HCT116 (cell line): ENCODE measurements around the gene MSRB3. TPM values are rescaled to one million over a fixed set of nuclear protein-coding genes. Genes with fewer than 3 reads are reported as not detected.

ENCODE experiments used
- ATAC-seq: fragments of 200-7000 bp; cut with Tn5 transposase; 2 replicates; pipeline ENCODE4 v1.9.1; 2020; ENCODE audit warnings: mild to moderate bottlenecking, moderate library complexity
- BruUV-seq: library from RNA; stranded (reverse); fragments of 400-500 nt; replicated peaks from 2 replicates; lab custom pipeline; 2021; lab: Mats Ljungman, UMichigan
- CTCF ChIA-PET: fragments of 300-600 bp; sonication (Branson Sonifier 250); formaldehyde crosslinking; loops from one replicate; lab custom pipeline; 2021; ENCODE audit warnings: antibody characterized with exemption; lab: Charles Lee
- POLR2A ChIA-PET: fragments of 300-600, 350-600 bp; sonication (Branson Sonifier 250); formaldehyde crosslinking; loops from one replicate; lab custom pipeline; 2021; ENCODE audit warnings: antibody characterized with exemption; lab: Charles Lee
- RAD21 ChIA-PET, 2 experiments: fragments of 300-600 bp; sonication (Branson Sonifier 250); formaldehyde crosslinking; loops; one replicate each; lab custom pipeline; 2023; ENCODE audit warnings: low total read pairs in 2 of 2; ENCODE audit not compliant: uncharacterized antibody in 2 of 2, unreplicated experiment in 2 of 2, low non-redundant PET in 1 of 2; lab: Charles Lee
- DNase-seq: peaks from one replicate; pipeline ENCODE4 v3.0.0-alpha.2; 2010; ENCODE audit warnings: low read depth, low spot score
- H2AFZ ChIP-seq: fragments of 200-600 bp; shearing (Covaris generic), sonication (generic); 2 replicates; pipeline ENCODE4 v1.6.1; 2017; ENCODE audit warnings: low read depth, mixed run types, mixed read lengths, antibody characterized with exemption, low read length; ENCODE audit not compliant: poor library complexity, severe bottlenecking
- H3K27ac ChIP-seq: 2 replicates; pipeline ENCODE4 v1.5.1; 2012; ENCODE audit warnings: low read depth, low read length
- H3K27me3 ChIP-seq: fragments of 200-600 bp; sonication (generic); 2 replicates; pipeline ENCODE4 v1.6.1; 2016; ENCODE audit warnings: mixed run types, low read length, mixed read lengths; ENCODE audit not compliant: insufficient read depth
- H3K36me3 ChIP-seq, 2 experiments: fragments of 200-500 bp in 1 of 2; fragments of 200-600 bp in 1 of 2; sonication (Bioruptor generic) in 1 of 2; sonication (generic) in 1 of 2; 2 replicates each; pipeline versions ENCODE4 v1.5.1 to v1.6.1; 2014 to 2016; ENCODE audit warnings: low read length in 2 of 2, inconsistent platforms in 1 of 2, mixed read lengths in 1 of 2, mixed run types in 1 of 2; ENCODE audit not compliant: insufficient read depth in 2 of 2, control insufficient read depth in 1 of 2
- H3K4me1 ChIP-seq, 2 experiments: fragments of 200-600 bp in 1 of 2; sonication (generic) in 1 of 2; 2 replicates each; pipeline versions ENCODE4 v1.5.1 to v1.6.1; 2012 to 2017; ENCODE audit warnings: low read length in 2 of 2, inconsistent platforms in 1 of 2, mild to moderate bottlenecking in 1 of 2, mixed read lengths in 1 of 2, mixed run types in 1 of 2, moderate library complexity in 1 of 2; ENCODE audit not compliant: insufficient read depth in 2 of 2, control insufficient read depth in 1 of 2
- H3K4me2 ChIP-seq: fragments of 200-600 bp; sonication (generic); 2 replicates; pipeline ENCODE4 v1.6.1; 2017; ENCODE audit warnings: mixed run types, low read length, mixed read lengths
- H3K4me3 ChIP-seq, 2 experiments: fragments of 200-600 bp in 1 of 2; sonication (generic) in 1 of 2; replicated peaks in 1 of 2; 2 replicates each; pipeline ENCODE4 v1.5.1; 2011 to 2016; ENCODE audit warnings: low read length in 2 of 2, control low read depth in 1 of 2, low read depth in 1 of 2, mild to moderate bottlenecking in 1 of 2, mixed read lengths in 1 of 2, mixed run types in 1 of 2
- H3K79me2 ChIP-seq: fragments of 200-600 bp; sonication (generic); 2 replicates; pipeline ENCODE4 v1.6.1; 2017; ENCODE audit warnings: mild to moderate bottlenecking, mixed run types, low read length, moderate library complexity, mixed read lengths; ENCODE audit not compliant: insufficient read depth
- H3K9ac ChIP-seq: fragments of 200-600 bp; sonication (generic); 2 replicates; pipeline ENCODE4 v1.6.1; 2016; ENCODE audit warnings: low read length, mixed read lengths
- H3K9me2 ChIP-seq: fragments of 200-600 bp; sonication (generic), shearing (Covaris generic); 2 replicates; pipeline ENCODE4 v1.6.1; 2017; ENCODE audit warnings: mixed run types, mild to moderate bottlenecking, moderate library complexity; ENCODE audit not compliant: insufficient read depth
- H3K9me3 ChIP-seq, 2 experiments: fragments of 200-500 bp in 1 of 2; fragments of 200-600 bp in 1 of 2; sonication (Bioruptor generic) in 1 of 2; sonication (generic) in 1 of 2; 2 replicates each; pipeline ENCODE4 v1.6.1; 2014 to 2017; ENCODE audit warnings: low read length in 2 of 2, mixed read lengths in 2 of 2, inconsistent platforms in 1 of 2, low read depth in 1 of 2, mild to moderate bottlenecking in 1 of 2, mixed run types in 1 of 2, moderate library complexity in 1 of 2; ENCODE audit not compliant: control insufficient read depth in 1 of 2, insufficient read depth in 1 of 2
- H4K20me1 ChIP-seq: fragments of 200-600 bp; sonication (generic), shearing (Covaris generic); 2 replicates; pipeline ENCODE4 v1.6.1; 2017; ENCODE audit warnings: mixed run types, mild to moderate bottlenecking, moderate library complexity; ENCODE audit not compliant: insufficient read depth
- ATF3 ChIP-seq: IDR thresholded peaks from 2 replicates; pipeline ENCODE4 v1.6.1; 2012
- CBX3 ChIP-seq: IDR thresholded peaks from 2 replicates; pipeline ENCODE4 v1.6.1; 2012; ENCODE audit warnings: low read depth
- CEBPB ChIP-seq: IDR thresholded peaks from 2 replicates; pipeline ENCODE4 v1.6.1; 2012; ENCODE audit warnings: low read depth
- EGR1 ChIP-seq: IDR thresholded peaks from 2 replicates; pipeline ENCODE4 v1.6.1; 2012; ENCODE audit warnings: low read depth
- ELF1 ChIP-seq: IDR thresholded peaks from 2 replicates; pipeline ENCODE4 v1.6.1; 2012; ENCODE audit warnings: low read depth, borderline replicate concordance
- EZH2 ChIP-seq: fragments of 200-600 bp; sonication (generic); IDR thresholded peaks from 2 replicates; pipeline ENCODE4 v1.6.1; 2017; ENCODE audit warnings: antibody characterized with exemption, mixed run types
- EZH2phosphoT487 ChIP-seq: fragments of 200-600 bp; IDR thresholded peaks from 2 replicates; pipeline ENCODE4 v1.6.1; 2018; ENCODE audit warnings: antibody characterized with exemption, borderline replicate concordance
- FOSL1 ChIP-seq: IDR thresholded peaks from 2 replicates; pipeline ENCODE4 v1.6.1; 2012; ENCODE audit warnings: low read depth
- JUND ChIP-seq: IDR thresholded peaks from 2 replicates; pipeline ENCODE4 v1.6.1; 2012
- POLR2A ChIP-seq: IDR thresholded peaks from 2 replicates; pipeline ENCODE4 v1.7.0; 2011; ENCODE audit warnings: borderline replicate concordance; ENCODE audit not compliant: insufficient read depth, insufficient read length; ENCODE audit errors: extremely low read depth
- POLR2AphosphoS5 ChIP-seq: IDR thresholded peaks from 2 replicates; pipeline ENCODE4 v1.6.1; 2011; ENCODE audit warnings: mild to moderate bottlenecking, low read depth, low read length, moderate library complexity
- RAD21 ChIP-seq: IDR thresholded peaks from 2 replicates; pipeline ENCODE4 v1.6.1; 2012; ENCODE audit warnings: low read depth, mild to moderate bottlenecking
- YY1 ChIP-seq: IDR thresholded peaks from 2 replicates; pipeline ENCODE4 v1.6.1; 2011; ENCODE audit warnings: low read length, low read depth, moderate library complexity, mild to moderate bottlenecking; ENCODE audit not compliant: insufficient replicate concordance; ENCODE audit errors: extremely low read depth
- ZNF274 ChIP-seq: fragments of 200-500 bp; sonication (Bioruptor generic); IDR thresholded peaks from 2 replicates; pipeline ENCODE4 v1.6.1; 2014; ENCODE audit warnings: mild to moderate bottlenecking, low read depth, low read length, inconsistent platforms
- intact Hi-C: fragments of 100-400 bp; cut with micrococcal nuclease; formaldehyde crosslinking; loops from 2 replicates; pipeline ENCODE4 v1.10.0; 2022
- total RNA-seq: library from RNA; stranded (reverse); gene quantifications from one replicate; pipeline ENCODE4 v1.2.1, GENCODE V29; 2021; ENCODE audit not compliant: unreplicated experiment
- TF ChIP-seq, protein P1 (sequence below): IDR thresholded peaks from 2 replicates; pipeline ENCODE4 v1.6.1; 2012
- TF ChIP-seq, protein P2 (sequence below), 3 experiments: fragments of 200-600 bp in 1 of 3; sonication (generic) in 1 of 3; IDR thresholded peaks in 2 of 3; conservative IDR thresholded peaks in 1 of 3; 2 replicates each; pipeline ENCODE4 v1.5.1; 2012 to 2017; ENCODE audit warnings: low read depth in 2 of 3, low read length in 2 of 3, antibody characterized with exemption in 1 of 3, borderline replicate concordance in 1 of 3, control low read depth in 1 of 3, mild to moderate bottlenecking in 1 of 3, mixed read lengths in 1 of 3, mixed run types in 1 of 3, moderate library complexity in 1 of 3; ENCODE audit not compliant: insufficient read depth in 1 of 3
- TF ChIP-seq, protein P3 (sequence below): IDR thresholded peaks from 2 replicates; pipeline ENCODE4 v1.6.1; 2012; ENCODE audit warnings: low read depth

Gene MSRB3
- total RNA-seq, 1 experiment from 2014 or later: 8.2 TPM

DNA sequence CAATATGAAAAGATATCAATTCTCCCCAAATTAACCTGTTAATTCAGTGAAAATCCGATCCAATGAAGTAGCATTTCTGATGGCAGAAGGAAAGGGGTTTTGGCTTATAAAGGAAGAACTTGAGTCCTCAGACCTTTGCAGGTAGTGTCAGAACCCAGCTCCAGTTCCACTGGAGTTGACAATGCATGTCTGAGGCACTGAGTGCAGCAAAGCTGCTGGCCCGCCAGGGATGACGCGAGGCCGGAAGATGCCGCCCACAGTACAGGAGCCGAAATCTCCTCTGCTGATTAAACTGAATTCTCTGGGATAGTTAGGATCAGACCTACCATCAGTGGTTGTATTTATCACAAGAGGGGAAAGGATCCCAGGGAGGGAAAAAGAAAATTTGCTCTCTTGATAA lies 220.7 kb downstream of the MSRB3 start (continued):
- TF ChIP-seq POLR2AphosphoS5: peak; percentile 51
- TF ChIP-seq, protein P1, sequence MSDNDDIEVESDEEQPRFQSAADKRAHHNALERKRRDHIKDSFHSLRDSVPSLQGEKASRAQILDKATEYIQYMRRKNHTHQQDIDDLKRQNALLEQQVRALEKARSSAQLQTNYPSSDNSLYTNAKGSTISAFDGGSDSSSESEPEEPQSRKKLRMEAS: 0 out of 2 replicates have a peak, but pooled peaks have one; percentile 26
- TF ChIP-seq EZH2phosphoT487: no peak

DNA sequence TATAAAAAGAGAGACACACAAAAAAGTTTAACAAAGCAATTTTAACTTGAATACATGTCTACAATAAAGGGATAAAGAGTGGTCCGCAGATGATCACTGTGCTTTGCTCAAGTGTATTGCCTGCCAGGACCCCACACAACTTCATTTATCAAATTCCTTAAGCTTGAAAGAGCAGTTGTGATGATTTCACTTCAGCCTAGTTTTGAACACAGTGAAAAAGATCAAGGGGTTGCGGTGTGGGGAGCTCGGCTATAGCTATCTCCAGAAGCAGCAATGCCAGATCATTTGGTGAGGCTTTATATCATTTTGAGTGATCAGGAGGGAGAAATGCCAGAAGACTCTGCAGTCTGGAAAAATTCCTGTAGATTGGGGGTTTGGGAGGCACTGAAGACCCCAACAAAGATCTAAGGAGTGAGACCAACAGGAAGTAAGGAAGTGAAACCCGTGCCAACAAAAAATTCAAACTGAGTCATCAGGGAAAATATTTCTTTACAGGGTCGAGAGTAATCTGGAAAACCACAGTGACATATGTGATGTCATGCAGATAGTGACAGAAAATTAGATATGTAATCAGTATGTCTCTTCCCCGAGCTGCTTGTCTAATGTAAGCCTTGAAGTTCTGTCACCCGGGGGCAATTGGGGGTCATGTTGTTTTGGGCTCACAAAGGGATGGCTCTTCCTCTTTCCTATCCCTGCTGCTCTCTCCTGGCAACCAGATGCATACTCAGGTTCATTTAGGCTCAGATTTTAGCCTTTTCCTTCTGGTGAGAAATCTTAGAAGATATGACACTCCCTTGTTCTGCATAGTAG lies 221.8 kb downstream of the MSRB3 start:
- Histone ChIP-seq H3K4me3 (peak overlapping the region in 1 of 2 experiments; percentile 27; a peak in 1 of 4 replicates), H3K9me2 (no peaks in the 10 kb centered on the region), H3K79me2 (peaks cover 21% of the 10 kb centered on the region), H3K36me3 (peaks cover 0 to 3% of the 10 kb centered on the region in 2 experiments; a peak in 1 of 4 replicates), H3K9me3 (no peaks in the 10 kb centered on the region), H3K27me3 (no peaks in the 10 kb centered on the region), H3K4me2 (peak overlapping the region; percentile 70), H3K9ac (peak overlapping the region; percentile 62), H3K27ac (peak overlapping the region; percentile 87), H2AFZ (no peak overlapping the region), H4K20me1 (no peaks in the 10 kb centered on the region), H3K4me1 (peaks cover 74 to 96% of the 10 kb centered on the region in 2 experiments)
- ATAC-seq (peak; percentile 76), DNase-seq (peak; percentile 93)
- ChIA-PET POLR2A (interaction anchor here (0.6 to 2.7 kb wide), 11 partner anchors 10 to 335 kb away, joined by 3 to 15 read pairs (median 3); no protein-coding TSS in a partner anchor), RAD21 (no interaction called here), CTCF (interaction anchor here (0.8 to 1.6 kb wide), 4 partner anchors 68 to 188 kb away, joined by 3 to 4 read pairs (median 3); no protein-coding TSS in a partner anchor)
- BruUV-seq: no TSS peak
- intact Hi-C loops: no loop called here
- TF ChIP-seq EGR1 (no peak), POLR2A (no peak), ATF3 (no peak), JUND (peak; percentile 92), POLR2AphosphoS5 (peak; percentile 46; the same call in 1 of the 2 replicates), CBX3 (no peak), EZH2phosphoT487 (no peak), ELF1 (no peak; the same call in 1 of the 2 replicates), EZH2 (no peak), FOSL1 (peak; percentile 88), ZNF274 (no peak), CEBPB (peak; percentile 83), YY1 (no peak), RAD21 (peak; percentile 42; the same call in 1 of the 2 replicates)
- TF ChIP-seq, protein P2, sequence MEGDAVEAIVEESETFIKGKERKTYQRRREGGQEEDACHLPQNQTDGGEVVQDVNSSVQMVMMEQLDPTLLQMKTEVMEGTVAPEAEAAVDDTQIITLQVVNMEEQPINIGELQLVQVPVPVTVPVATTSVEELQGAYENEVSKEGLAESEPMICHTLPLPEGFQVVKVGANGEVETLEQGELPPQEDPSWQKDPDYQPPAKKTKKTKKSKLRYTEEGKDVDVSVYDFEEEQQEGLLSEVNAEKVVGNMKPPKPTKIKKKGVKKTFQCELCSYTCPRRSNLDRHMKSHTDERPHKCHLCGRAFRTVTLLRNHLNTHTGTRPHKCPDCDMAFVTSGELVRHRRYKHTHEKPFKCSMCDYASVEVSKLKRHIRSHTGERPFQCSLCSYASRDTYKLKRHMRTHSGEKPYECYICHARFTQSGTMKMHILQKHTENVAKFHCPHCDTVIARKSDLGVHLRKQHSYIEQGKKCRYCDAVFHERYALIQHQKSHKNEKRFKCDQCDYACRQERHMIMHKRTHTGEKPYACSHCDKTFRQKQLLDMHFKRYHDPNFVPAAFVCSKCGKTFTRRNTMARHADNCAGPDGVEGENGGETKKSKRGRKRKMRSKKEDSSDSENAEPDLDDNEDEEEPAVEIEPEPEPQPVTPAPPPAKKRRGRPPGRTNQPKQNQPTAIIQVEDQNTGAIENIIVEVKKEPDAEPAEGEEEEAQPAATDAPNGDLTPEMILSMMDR (IDR thresholded peaks at IDR 0.05 in 2 of 3, conservative IDR thresholded peaks at IDR 0.05 in 1 of 3; ENCODE audit: borderline replicate concordance in 1 of 3, insufficient read depth in 1 of 3, low read depth in 2 of 3, low read length in 2 of 3): no peak
- TF ChIP-seq, protein P3, sequence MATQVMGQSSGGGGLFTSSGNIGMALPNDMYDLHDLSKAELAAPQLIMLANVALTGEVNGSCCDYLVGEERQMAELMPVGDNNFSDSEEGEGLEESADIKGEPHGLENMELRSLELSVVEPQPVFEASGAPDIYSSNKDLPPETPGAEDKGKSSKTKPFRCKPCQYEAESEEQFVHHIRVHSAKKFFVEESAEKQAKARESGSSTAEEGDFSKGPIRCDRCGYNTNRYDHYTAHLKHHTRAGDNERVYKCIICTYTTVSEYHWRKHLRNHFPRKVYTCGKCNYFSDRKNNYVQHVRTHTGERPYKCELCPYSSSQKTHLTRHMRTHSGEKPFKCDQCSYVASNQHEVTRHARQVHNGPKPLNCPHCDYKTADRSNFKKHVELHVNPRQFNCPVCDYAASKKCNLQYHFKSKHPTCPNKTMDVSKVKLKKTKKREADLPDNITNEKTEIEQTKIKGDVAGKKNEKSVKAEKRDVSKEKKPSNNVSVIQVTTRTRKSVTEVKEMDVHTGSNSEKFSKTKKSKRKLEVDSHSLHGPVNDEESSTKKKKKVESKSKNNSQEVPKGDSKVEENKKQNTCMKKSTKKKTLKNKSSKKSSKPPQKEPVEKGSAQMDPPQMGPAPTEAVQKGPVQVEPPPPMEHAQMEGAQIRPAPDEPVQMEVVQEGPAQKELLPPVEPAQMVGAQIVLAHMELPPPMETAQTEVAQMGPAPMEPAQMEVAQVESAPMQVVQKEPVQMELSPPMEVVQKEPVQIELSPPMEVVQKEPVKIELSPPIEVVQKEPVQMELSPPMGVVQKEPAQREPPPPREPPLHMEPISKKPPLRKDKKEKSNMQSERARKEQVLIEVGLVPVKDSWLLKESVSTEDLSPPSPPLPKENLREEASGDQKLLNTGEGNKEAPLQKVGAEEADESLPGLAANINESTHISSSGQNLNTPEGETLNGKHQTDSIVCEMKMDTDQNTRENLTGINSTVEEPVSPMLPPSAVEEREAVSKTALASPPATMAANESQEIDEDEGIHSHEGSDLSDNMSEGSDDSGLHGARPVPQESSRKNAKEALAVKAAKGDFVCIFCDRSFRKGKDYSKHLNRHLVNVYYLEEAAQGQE: no peak
- TF ChIP-seq, protein P1: peak; percentile 53; the same call in 1 of the 2 replicates
